ENCODE measurements around the gene STX12.
A peak's percentile ranks its signal among the peaks of the same experiment; 100 is the strongest.
"Not testable (repeated sequence)": the region's sequence is repeated elsewhere in the genome, so short reads cannot be mapped to it uniquely, and the experiment has no call there.

The STX12 gene

DNA sequence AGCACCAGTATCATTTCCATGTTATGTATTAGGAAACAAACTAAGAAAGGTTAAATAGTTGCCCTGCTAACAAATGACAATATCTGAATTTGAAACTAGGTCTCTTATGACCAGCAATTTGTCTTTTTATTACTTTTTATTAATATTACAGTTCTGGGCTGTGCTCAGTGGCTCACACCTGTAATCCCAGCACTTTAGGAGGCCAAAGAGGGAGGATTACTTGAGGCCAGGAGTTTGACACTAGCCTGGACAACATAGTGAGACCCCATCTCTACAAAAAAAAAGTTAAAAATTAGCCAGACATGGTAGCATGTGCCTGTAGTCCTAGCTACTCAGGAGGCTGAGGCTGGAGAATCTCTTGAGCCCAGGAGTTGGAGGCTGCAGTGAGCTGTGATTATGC, 3.3 kb downstream of the STX12 start:
- DNase-seq, result not testable (repeated sequence)

GRCh38 chr1:27778056-27778455, 5.0 kb downstream of the STX12 start:
- DNase-seq, result no peak

DNA sequence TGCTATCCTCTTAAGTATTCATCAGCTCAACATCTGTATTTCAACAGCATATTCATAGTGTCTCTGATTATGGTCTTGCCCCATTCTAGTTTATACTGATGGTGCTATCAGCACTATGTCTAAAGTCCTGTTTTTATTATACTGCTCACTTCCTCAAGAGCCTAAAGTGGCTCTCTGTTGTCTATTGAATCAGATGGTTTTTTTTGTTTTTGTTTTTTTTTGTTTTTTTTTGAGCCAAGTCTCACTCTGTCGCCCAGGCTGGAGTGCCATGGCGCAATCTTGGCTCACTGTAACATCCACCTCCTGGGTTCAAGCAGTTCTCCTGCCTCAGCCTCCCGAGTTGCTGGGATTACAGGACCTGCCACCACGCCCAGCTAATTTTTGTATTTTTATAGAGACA, 6.1 kb downstream of the STX12 start:
- DNase-seq, result no peak

DNA sequence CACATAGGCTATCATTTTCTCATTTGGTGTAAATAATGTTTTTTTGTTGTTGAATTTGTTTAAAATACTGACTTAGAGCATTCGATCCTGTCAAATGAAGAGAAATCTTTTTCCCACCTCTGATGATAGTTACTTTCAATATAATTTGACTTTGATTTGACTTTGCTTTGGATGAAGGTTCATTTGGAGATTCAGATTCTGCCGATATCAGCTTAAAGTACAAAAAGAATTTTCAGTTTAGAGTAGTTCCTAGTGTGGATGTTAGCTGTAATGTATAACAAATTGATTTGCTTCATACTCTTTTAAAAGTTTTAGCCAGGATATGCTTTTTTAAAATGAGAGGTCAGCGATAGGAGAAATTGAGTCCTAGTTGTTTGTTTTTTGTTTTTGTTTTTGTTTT, 9.9 kb downstream of the STX12 start:
- DNase-seq, result no peak

DNA sequence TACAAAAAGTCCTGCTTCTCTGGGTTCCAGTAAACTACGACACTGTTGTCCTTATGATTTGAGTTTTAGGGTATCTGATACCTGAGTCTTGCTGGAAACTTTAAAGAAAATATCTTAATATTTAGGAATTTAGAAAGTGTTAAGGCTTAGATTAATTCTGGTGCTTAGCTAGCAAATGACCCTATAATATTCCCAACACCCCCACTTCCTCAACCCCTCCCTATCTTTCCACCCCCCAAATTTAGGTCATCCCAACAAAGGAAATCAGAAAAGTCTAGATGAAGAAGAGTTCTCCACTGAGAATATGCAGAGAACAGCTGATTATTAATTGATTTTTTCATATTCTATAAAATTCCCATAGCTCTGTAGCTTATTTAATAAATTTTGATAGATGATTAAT, 11.7 kb downstream of the STX12 start:
- DNase-seq, result no peak

GRCh38 chr1:27785781-27786455, 12.9 kb downstream of the STX12 start:
- no peak for DNase-seq

DNA sequence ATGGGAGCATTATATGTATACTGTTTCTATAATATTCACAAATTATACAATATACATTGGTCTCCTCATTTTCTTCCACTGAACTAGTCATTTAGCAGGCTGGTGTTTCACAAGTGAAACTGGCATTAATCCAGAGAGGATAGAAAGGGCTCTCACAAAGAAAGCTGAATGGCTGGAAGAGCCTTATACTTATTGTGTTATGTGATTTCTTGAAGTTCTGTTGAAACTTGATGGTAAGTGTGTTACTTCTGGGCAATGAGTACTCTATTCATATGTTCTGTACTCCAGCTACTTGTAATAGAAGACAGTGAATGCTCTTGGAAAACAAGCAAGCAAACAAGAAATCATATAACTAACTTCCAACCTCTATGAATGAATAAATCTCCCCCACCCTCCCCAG, 14.9 kb downstream of the STX12 start:
- DNase-seq, result no peak

- DNase-seq, result no peak
These were observed 16.6 kb downstream of the STX12 start for GRCh38 chr1:27789540-27790041.

DNA sequence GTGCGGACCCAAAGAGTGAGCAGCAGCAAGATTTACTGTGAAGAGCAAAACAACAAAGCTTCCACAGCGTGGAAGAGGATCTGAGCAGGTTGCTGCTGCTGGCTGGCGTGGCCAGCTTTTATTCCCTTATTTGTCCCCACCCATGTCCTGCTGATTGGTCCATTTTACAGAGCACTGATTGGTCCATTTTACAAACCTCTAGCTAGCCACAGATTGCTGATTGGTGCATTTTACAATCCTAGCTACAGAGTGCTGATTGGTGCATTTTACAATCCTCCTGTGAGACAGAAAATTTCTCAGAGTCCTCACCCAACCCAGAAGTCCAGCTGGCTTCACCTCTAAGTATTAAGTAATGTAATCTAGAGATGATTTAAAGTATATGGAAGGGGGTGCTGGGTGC, 17.3 kb downstream of the STX12 start:
- DNase-seq, result not testable (repeated sequence)

GRCh38 chr1:27795601-27796000, 22.6 kb downstream of the STX12 start:
- no peak for DNase-seq

DNA sequence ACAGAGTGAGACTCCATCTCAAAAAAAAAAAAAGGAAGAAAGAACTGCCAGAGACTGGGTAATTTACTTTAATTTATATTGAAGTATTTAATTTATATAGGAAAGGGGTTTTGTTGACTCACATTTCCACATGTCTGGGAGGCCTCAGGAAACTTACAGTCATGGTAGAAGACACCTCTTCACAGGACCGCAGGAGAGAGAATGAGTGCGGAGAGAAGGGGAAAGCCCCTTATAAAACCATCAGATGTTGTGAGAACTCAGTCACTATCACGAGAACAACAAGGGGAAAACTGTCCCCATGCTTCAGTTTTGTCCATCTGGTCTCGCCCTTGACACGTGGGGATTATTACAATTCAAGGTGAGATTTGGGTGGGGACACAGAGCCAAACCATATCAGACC, 31.8 kb downstream of the STX12 start:
- DNase-seq, result no peak

DNA sequence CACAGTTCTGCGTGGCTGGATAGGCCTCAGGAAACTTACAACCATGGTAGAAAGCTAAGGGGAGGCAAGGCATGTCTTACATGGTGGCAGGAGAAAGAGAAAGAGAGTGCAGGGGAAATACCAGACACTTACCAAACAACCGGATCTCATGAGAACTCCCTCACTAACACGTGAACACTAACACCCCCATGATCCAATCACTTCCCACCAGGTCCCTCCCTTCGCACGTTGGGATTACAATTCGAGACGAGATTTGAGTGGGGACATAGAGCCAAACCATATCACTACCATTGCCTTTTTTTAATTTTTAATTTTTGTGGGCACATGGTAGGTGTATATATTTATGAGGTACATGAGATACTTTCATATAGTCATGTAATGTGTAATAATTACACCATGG, 33.7 kb downstream of the STX12 start:
- no peak for DNase-seq

GRCh38 chr1:27807385-27807784, 34.4 kb downstream of the STX12 start:
- no peak for DNase-seq

GRCh38 chr1:27808131-27808530, 35.1 kb downstream of the STX12 start:
- not testable (repeated sequence) for DNase-seq

GRCh38 chr1:27809883-27810282, 36.9 kb downstream of the STX12 start:
- DNase-seq, result no peak

- DNase-seq, result no peak
These were observed 38.9 kb downstream of the STX12 start for GRCh38 chr1:27811741-27812500.

GRCh38 chr1:27816921-27817630, 44.1 kb downstream of the STX12 start:
- no peak for DNase-seq

GRCh38 chr1:27821761-27822315, 48.8 kb downstream of the STX12 start:
- DNase-seq, result no peak

GRCh38 chr1:27823784-27824183, 50.8 kb downstream of the STX12 start:
- DNase-seq, result no peak

- no peak for DNase-seq
These were observed 51.4 kb downstream of the STX12 start for GRCh38 chr1:27824411-27824810.

GRCh38 chr1:27829339-27829960, 56.4 kb downstream of the STX12 start:
- DNase-seq, result not testable (repeated sequence)

DNA sequence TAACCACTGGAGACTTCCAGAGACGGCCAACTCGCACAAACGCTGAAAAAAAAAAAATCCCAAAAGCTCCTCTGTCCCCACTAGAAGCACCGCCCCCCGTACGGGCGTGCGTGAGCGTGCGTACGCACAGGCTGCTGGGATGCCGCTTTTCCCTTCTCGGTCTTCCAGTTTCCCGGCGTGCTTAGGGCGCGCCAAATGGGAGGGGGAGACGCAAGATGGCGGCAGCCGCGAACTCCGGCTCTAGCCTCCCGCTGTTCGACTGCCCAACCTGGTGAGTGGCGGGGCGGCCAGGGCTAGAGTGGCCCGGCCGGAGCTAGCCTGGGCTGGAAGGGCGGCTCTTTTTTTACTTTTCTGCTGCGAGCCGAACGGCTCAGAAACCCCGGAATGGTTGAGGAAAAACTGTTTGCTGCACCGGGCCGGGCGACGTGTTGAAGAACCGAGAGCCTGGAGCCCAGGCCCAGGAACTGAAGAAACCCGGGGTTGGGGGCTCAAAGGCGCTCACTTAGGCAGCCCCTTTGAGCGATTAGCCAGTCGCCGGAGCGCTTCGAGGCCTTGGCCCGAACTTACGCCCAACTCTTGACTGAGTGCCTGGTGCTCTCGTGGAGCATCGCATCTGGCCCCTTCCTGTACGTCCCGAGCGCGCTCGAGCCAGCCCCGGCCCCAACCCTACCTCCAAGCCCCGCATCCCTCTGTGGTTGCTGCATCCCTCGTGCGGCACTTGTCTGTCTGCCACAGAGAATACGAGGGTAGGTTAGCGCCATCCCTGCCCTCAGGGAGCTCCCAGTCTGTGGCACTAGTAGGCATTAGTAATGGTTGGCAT, 57.8 kb downstream of the STX12 start, which contains the start of gene PPP1R8:
PPP1R8 (plus strand) TSS at position 162 of the 820 bp plus-strand sequence; CDS start at position 216, 54 bp downstream.
- peak; percentile 93 for DNase-seq

Data from right forelimb (tissue), 1 donor.